Epithelial cell of proximal tubule (primary cell): ENCODE measurements around the gene PIGT. TPM values are rescaled to one million over a fixed set of nuclear protein-coding genes. Genes with fewer than 3 reads are reported as not detected.
A peak's percentile ranks its signal among the peaks of the same experiment; 100 is the strongest.

Experiments
- DNase-seq: peaks from one replicate; pipeline ENCODE4 v3.0.0-alpha.2; 2011; ENCODE audit warnings: low read depth
- H3K4me3 ChIP-seq: 2 replicates; pipeline ENCODE4 v1.5.1; 2011; ENCODE audit warnings: low read depth, mild to moderate bottlenecking, low read length
- total RNA-seq: library from RNA; depleted of rRNA; stranded (reverse); fragments of >200 nt; gene quantifications from 2 replicates; pipeline ENCODE4 v1.2.3, GENCODE V29; 2015
- TF ChIP-seq, protein P1 (sequence below): conservative IDR thresholded peaks from 2 replicates; pipeline ENCODE4 v1.5.1; 2012; ENCODE audit warnings: low read depth, mild to moderate bottlenecking, low read length

PIGT gene
- total RNA-seq, 1 donor from 2014 or later: 59.9 TPM

DNA sequence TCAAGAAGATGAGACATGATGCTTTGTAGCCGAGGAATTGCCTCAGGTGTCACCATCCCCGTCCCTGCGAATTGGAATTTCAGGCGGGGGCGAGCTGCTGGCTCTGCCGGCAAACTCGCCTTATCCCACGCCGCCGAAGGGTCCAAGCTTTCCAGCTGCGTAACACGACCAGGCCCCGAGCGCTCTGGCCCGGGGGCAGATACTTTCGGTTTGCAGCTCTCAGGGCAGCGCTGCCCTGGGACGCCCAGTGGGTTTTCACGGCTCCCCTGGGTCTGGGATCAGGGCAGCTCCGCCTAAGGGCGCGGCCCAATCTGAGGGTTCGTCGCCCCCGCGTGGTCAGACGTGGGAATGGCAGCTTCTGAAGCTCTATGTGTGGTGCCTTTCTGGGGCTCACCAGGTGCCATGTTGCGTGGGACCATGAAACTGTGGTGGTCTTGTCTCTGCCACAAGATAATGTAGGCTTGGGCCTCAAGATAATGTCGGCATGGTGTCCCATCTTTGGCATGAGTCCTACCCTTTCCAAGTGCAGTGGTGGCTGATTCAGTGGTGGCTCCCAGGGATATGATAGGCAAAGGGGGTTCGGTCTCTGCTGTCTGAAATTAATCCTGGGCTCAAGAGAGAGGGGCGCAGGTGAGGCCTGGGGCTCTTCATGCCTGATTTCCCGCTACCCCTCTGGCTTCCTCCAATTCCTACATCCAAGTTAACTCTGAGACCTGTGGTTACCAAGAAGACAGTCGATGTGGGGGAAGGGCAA, 21.0 kb downstream of the PIGT start:
- TF ChIP-seq, protein P1, sequence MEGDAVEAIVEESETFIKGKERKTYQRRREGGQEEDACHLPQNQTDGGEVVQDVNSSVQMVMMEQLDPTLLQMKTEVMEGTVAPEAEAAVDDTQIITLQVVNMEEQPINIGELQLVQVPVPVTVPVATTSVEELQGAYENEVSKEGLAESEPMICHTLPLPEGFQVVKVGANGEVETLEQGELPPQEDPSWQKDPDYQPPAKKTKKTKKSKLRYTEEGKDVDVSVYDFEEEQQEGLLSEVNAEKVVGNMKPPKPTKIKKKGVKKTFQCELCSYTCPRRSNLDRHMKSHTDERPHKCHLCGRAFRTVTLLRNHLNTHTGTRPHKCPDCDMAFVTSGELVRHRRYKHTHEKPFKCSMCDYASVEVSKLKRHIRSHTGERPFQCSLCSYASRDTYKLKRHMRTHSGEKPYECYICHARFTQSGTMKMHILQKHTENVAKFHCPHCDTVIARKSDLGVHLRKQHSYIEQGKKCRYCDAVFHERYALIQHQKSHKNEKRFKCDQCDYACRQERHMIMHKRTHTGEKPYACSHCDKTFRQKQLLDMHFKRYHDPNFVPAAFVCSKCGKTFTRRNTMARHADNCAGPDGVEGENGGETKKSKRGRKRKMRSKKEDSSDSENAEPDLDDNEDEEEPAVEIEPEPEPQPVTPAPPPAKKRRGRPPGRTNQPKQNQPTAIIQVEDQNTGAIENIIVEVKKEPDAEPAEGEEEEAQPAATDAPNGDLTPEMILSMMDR: peak; percentile 92
- peak overlapping the region; percentile 62 for H3K4me3 ChIP-seq
- no peak for DNase-seq

DNA sequence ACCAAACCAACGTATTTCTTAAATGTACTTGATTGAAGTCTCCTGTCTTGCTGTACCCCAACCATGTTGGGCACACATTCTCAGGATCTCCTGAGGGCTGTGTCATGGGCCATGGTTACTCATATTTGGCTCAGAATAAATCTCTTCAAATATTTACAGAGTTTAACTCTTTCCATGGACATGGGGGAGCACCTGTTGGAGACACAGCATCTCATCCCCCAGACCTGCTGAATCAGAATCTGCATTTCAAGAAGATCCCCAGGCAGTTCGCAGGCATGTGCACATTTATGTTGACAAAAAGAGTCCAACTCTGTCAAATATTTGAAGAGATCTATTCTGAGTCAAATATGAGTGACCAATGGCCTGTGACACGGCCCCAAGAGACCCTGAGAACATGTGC, 24.5 kb downstream of the PIGT start:
- TF ChIP-seq, protein P1: no peak
- DNase-seq: no peak
- no peak overlapping the region for H3K4me3 ChIP-seq

DNA sequence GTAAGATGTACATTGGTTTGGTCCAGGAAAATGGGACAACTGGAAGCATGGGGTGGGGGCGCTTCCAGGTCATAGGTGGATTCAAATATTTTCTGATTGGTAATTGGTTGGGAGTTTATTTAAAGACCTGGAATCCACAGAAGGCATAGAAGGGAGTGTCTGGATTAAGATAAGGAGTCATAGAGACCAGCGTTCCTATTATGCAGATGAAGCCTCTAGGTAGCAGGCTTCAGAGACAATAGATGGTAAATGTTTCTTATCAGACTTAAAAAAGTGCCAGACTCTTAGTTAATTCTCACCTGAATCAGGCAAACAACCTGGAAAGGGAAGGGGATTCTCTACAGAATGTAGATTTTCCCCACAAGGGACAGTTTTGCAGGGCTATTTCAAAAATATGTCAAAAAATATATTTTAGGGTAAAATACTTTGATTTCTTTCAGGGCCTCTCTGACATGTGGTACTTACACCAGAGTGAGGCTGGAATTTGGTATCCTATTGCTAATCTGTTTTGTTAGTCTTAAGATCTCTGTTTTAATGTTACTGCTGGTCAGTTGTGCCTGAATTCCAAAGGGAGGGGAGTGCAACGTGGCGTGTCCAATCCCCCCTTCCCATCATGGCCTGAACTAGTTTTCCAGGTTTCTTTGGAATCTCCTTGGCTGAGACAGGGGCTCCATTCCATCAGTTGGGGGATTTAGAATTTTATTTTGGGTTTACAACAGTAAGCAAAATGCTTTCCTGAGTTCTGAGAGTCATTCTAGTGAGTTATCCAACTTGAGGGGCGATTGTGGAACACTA, 25.1 kb downstream of the PIGT start:
- TF ChIP-seq, protein P1: no peak
- no peak for DNase-seq
- no peak overlapping the region for H3K4me3 ChIP-seq

DNA sequence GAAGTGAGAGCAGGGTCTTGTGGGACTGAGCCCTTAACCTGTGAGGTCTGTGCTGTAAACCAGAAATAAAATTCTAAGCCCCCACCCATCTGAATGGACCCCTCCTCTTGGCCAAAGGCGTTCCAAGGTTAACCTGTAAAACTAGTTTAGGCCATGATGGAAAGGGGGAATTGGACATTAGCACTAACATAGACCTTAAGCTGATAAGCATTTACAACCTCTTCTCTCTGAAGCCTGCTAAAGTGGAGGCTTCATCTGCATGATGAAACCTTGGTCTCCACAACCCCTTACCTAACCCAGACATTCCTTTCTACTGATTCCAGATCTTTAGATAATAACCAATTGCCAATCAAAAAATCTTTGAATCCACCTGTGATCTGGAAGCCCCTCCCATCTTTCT, 25.8 kb downstream of the PIGT start:
- TF ChIP-seq, protein P1: no peak
- no peak overlapping the region for H3K4me3 ChIP-seq
- DNase-seq: no peak

DNA sequence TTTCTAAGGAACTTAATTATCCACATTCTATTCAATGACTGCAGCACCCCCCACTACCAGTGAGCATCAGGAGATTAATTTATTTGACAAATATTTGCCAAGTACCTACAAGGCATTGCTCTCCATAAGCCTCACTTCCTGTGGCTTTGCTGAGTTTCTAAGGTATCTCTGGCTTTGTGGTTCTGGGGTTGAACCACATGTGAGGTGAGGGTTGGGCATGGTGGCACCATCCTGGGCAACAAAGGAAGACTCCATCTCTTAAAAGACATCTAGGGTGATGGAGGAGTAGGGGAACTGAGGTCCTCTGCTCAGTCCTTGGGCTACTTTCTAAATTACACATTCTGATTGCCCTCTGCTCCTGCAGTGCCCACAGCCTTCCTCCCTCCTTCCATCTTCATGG, 28.1 kb downstream of the PIGT start:
- TF ChIP-seq, protein P1: no peak
- no peak for DNase-seq
- H3K4me3 ChIP-seq: no peak overlapping the region

DNA sequence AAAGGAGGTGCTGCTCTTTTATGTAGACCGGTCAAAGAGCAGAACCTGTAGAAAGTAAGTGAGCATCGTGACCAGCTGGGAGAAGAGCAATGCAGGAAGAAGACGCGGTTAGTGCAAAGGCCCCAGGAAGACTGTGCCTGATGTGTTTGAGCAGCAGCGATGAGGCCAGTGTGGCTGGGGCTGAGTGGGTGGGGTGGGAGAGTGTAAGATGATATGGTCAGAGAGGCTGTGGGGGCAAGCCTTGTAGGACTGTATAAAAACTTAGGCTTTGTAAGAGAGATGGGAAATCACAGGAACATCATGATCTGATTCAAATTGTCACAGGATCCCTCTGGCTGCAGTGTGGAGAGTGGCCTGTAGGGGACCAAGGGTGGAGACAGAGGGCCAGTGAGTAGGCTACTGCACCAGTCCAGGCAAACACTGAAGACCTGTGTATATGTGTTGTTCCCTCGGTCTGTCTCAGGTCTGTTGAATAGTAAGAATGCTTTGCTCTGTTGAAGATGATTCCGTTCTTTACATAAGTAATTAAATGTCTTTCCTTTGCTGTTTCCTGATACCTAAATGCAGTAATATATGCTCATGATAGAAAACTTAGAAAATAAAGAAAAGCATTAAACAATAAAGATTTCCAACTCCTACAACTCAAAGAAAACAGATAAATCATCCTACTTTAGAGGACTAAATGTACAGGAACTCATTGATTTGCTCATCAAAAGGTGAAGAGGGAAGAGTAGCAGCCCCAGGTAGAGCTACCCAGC, 30.0 kb downstream of the PIGT start:
- no peak for DNase-seq

More for the DNA sequence above, 30.0 kb downstream of the PIGT start:
- H3K4me3 ChIP-seq: no peak overlapping the region
- TF ChIP-seq, protein P1: peak; percentile 68
